Kidney epithelial cell (primary cell): ENCODE measurements around the gene CPA1. TPM values are rescaled to one million over a fixed set of nuclear protein-coding genes. Genes with fewer than 3 reads are reported as not detected.

Source experiments
- DNase-seq: peaks from one replicate; pipeline ENCODE4 v3.0.0-alpha.2; 2010; ENCODE audit warnings: low read depth
- H3K27me3 ChIP-seq: 2 replicates; pipeline ENCODE4 v1.6.0; 2011; ENCODE audit warnings: low read length; ENCODE audit not compliant: control insufficient read depth, insufficient read depth
- H3K36me3 ChIP-seq: 2 replicates; pipeline ENCODE4 v1.5.1; 2011; ENCODE audit warnings: low read length; ENCODE audit not compliant: control insufficient read depth, insufficient read depth
- H3K4me3 ChIP-seq: 2 replicates; pipeline ENCODE4 v1.5.1; 2011; ENCODE audit warnings: low read depth, mild to moderate bottlenecking, control low read depth, low read length
- CTCF ChIP-seq: IDR thresholded peaks from 2 replicates; pipeline ENCODE4 v1.5.1; 2011; ENCODE audit warnings: mild to moderate bottlenecking, moderate library complexity, low read length, control low read depth, inconsistent platforms; ENCODE audit not compliant: insufficient read depth, poor library complexity, severe bottlenecking
- total RNA-seq: library from RNA; depleted of rRNA; stranded (reverse); fragments of >200 nt; gene quantifications from 2 replicates; pipeline ENCODE4 v1.2.3, GENCODE V29; 2015

CPA1 gene
- total RNA-seq, 1 donor from 2014 or later: not detected

GRCh38 chr7:130419658-130420057, 39.4 kb downstream of the CPA1 start:
- no peak overlapping the region for H3K4me3 ChIP-seq
- no peak for TF ChIP-seq CTCF
- no peak for DNase-seq
- H3K36me3 ChIP-seq: no peaks in the 10 kb centered on the region
- H3K27me3 ChIP-seq: no peaks in the 10 kb centered on the region

- no peak for TF ChIP-seq CTCF
- no peak overlapping the region for H3K4me3 ChIP-seq
- no peak for DNase-seq
- no peaks in the 10 kb centered on the region for H3K27me3 ChIP-seq
- no peaks in the 10 kb centered on the region for H3K36me3 ChIP-seq
Observed at GRCh38 chr7:130420943-130421578, 40.8 kb downstream of the CPA1 start.

GRCh38 chr7:130421684-130422083, 41.4 kb downstream of the CPA1 start:
- Histone ChIP-seq H3K4me3 (no peak overlapping the region), H3K27me3 (no peaks in the 10 kb centered on the region)
- TF ChIP-seq CTCF: no peak

GRCh38 chr7:130423501-130424037, 43.3 kb downstream of the CPA1 start:
- no peaks in the 10 kb centered on the region for H3K36me3 ChIP-seq
- H3K27me3 ChIP-seq: no peaks in the 10 kb centered on the region
- no peak overlapping the region for H3K4me3 ChIP-seq
- no peak for DNase-seq
- no peak for TF ChIP-seq CTCF

More at GRCh38 chr7:130421684-130422083, 41.4 kb downstream of the CPA1 start:
- no peak for DNase-seq
- no peaks in the 10 kb centered on the region for H3K36me3 ChIP-seq

- DNase-seq: no peak
- no peak overlapping the region for H3K4me3 ChIP-seq
- H3K27me3 ChIP-seq: no peaks in the 10 kb centered on the region
- no peaks in the 10 kb centered on the region for H3K36me3 ChIP-seq
- TF ChIP-seq CTCF: no peak
Observed at GRCh38 chr7:130425796-130426195, 45.5 kb downstream of the CPA1 start.

- no peak for TF ChIP-seq CTCF
- H3K27me3 ChIP-seq: no peaks in the 10 kb centered on the region
- no peak for DNase-seq
- no peaks in the 10 kb centered on the region for H3K36me3 ChIP-seq
- no peak overlapping the region for H3K4me3 ChIP-seq
Observed at GRCh38 chr7:130426564-130426963, 46.3 kb downstream of the CPA1 start.
